ENCODE results near the gene PRR23E.

The PRR23E gene

DNA sequence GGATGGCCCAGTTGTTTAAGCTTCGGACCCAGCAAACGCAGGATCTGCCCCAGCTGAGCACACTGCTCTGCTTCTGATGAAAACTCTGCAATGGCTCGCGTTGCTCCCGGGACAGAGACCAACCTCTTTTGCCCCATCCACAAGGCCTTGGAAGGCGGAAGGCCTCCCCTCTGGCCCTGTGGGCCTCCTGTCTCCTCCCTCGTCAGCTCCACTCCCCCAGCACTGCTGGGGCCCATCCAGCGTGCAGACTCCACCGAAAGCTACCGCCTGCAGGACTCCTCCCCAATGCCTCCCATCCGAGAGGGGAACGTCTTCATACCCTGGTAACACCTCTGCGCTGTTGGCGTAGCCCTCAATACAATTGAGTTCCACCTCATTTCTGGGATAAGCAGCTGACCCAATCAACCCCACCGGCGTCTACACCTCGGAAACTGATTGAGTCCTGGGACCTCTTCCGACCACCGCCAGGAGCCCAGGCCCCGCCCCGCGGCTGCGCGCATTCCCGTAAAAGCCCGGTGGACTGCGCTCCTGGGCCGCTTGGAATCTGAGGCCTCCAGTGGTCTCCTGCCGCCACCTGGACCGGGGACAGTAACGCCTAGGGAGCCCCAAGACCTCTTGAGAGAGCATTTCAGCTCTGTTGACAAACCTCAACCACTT lies at the start of gene PRR23E:
Gene PRR23E, plus strand, starts transcription at position 556 of the 657 bp plus-strand sequence. CDS start 3,555 bp downstream, outside the sequence.
- no peak for DNase-seq

DNA sequence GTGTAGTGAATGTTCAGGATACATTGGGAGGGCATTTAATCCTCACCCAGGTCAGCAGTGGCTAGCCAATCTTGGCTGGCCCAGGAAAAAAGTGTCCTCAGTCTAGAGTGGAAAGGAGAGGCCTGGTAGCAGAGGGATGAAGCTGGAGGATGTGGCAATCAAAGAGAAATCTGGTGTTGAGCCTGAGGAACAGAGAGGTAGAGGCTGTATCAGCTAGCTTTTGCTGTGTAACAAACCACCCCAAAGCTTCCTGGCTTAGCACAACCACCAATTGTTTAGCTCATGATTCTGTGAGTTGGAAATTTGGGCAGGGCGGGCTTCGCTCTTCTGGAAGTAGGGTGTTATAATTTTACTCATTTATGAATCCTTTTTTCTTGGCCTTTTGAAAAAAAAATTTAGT lies 49.8 kb upstream of the PRR23E start:
- DNase-seq, result no peak

GRCh38 chr3:127144631-127145030 lies 48.3 kb upstream of the PRR23E start:
- DNase-seq, result no peak

DNA sequence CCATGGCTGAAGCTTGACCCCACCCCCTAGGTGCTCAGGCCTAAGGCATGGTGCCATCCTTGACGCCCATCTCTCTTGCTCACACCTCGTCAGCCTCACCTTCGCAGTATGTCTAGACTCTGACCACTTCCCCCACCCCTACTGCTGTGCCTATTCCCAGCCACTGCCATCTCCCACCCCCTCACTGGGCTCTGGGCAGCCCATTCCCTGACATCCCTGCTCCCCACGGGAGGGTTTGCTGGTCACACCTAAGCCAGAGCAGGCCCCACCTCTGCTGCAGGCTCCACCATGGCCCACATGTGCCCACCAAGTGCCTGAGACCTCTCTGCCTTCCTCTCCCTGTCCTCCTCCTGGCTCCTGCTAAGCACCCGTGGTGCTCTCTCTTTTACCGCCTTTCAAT lies 47.7 kb upstream of the PRR23E start:
- no peak for DNase-seq

GRCh38 chr3:127147291-127147885 lies 45.5 kb upstream of the PRR23E start:
- no peak for DNase-seq

- no peak for DNase-seq
These were observed 43.2 kb upstream of the PRR23E start for GRCh38 chr3:127149621-127150310.

GRCh38 chr3:127150513-127151250 lies 42.2 kb upstream of the PRR23E start:
- no peak for DNase-seq

DNA sequence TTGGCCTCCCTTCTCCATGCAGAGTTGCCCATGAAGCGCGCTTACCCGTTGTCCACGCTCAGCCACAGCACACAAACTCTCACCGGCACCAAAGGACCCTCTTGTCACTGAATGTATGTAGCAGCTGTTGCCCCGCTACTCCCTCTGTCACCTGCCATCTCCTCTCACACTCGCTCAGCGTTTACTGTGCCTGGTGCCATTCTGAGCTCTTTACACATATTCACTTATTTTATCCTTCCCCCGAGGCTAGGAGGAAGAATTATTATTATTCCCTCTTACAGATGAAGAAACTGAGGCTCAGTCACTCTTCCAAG lies 41.7 kb upstream of the PRR23E start:
- no peak for DNase-seq

GRCh38 chr3:127151992-127152650 lies 40.8 kb upstream of the PRR23E start:
- no peak for DNase-seq

GRCh38 chr3:127152684-127153505 lies 40.0 kb upstream of the PRR23E start:
- no peak for DNase-seq

DNA sequence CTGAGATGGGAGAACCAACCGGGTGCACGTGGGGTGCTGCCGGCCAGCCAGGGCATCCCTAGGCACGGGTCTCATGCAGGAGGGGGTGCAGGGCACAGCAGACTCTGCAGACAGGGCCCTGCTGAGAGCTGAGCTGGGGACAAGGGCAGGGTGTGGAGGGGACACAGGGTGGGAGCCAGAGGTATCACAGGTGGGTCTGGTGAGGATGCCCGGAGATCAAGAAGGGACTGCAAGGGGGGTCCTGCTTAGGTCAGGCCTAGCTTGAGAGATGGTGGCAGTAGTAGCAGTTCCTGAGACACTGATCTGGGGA lies 39.5 kb upstream of the PRR23E start:
- no peak for DNase-seq

GRCh38 chr3:127156338-127157050 lies 36.4 kb upstream of the PRR23E start:
- DNase-seq, result no peak

- DNase-seq, result no peak
These were observed 35.6 kb upstream of the PRR23E start for GRCh38 chr3:127157171-127157828.

GRCh38 chr3:127158614-127159229 lies 34.2 kb upstream of the PRR23E start:
- peak in 3 of 51 donors; percentile 6 to 20 (median 8) for DNase-seq

- no peak for DNase-seq
These were observed 33.4 kb upstream of the PRR23E start for GRCh38 chr3:127159543-127159942.

DNA sequence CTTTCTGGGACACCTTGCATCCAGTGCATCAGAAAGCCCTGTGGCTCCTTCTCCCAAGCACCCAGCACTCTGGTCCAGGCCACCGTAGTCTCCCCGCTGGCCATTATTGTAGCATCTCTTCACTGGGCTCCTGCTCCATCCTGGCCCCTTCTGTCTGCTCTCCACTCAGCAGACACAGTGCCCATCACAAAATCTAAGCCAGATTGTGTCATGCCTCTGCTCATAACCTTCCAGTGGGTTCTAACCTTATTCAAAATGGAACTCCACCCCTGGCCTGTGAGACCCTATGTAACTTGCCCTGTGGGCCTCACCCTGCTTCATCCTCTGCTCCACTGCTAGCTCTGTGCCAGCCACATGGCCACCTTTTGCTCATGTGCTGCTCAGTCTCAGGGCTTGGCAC lies 31.7 kb upstream of the PRR23E start:
- no peak for DNase-seq

DNA sequence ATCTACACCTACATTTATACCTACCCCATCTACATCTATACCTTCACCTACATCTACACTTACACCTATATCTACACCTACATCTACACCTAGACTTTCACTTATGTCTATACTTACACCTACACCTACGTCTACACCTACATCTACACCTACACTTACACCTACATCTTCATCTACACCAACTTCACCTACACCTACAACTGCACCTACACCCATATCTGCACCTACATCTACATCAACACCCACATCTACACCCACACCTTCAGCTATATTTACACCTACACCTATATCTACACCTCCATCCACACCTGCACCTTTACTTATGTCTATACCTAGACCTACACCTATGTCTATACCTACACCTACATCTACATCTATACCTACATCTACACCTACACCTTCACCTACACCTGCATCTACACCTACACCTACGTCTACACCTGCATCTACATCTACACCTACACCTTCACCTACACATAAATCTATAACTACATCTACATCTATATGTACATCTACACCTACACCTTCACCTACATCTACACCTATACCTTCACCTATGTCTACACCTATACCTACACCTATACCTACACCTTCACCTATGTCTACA lies 30.9 kb upstream of the PRR23E start:
- DNase-seq, result no peak

DNA sequence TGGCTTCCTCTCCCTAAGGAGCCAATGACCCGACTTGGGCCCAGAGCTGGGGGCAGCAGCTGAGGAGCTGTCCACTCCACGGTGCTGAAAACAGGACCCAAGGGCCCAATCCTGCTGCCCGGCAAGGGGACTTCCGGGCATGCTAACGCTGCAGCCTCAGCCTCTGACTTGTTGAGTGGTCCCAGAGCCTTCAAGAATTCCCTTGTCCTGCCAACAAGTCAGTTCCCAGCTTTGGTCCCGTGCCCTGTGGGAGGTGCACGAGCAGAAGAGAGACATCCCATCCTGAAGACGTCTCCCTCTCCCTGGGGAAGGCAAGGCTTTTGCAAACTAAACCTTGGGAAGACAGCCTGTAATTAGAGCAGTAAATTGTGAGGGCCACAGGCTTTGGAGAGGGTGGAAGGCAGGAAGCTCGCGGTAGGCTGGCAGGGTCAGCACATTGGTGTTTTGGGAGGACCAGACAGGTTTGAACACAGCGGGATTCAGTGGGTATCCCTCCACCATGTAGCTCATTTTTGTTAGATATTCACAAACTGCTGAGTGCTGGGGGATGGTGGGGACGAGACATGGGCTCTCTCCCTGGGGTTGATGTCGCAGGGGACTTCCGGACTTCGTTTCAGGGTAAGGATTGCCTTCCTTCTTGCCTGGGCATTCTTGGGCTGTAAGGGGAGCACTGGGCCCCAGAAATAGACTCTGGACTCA lies 29.8 kb upstream of the PRR23E start:
- peak in 2 of 51 donors; percentile 3 to 4 for DNase-seq
